Mesenchymal stem cell (in vitro differentiated cells and primary cell): Measurements from ENCODE around the gene FN3KRP.
A peak's percentile ranks its signal among the peaks of the same experiment; 100 is the strongest.
"Not testable (repeated sequence)": the region's sequence is repeated elsewhere in the genome, so short reads cannot be mapped to it uniquely, and the experiment has no call there.

Experiments used
- DNase-seq: peaks from one replicate; pipeline ENCODE4 v3.0.0-alpha.2; 2013
- H2AFZ ChIP-seq: one replicate; pipeline ENCODE4 v1.6.1; 2013; ENCODE audit warnings: low read depth, mild to moderate bottlenecking, control low read depth, inconsistent platforms, low read length, moderate library complexity
- H2AK5ac ChIP-seq: 2 replicates; pipeline ENCODE4 v1.6.1; 2013; ENCODE audit warnings: low read length, moderate library complexity, mild to moderate bottlenecking, inconsistent platforms; ENCODE audit not compliant: severe bottlenecking
- H2BK120ac ChIP-seq: one replicate; pipeline ENCODE4 v1.6.1; 2013; ENCODE audit warnings: low read depth, mild to moderate bottlenecking, inconsistent platforms, low read length, moderate library complexity
- H2BK12ac ChIP-seq, 2 experiments: one replicate each; pipeline ENCODE4 v1.6.1; 2013; ENCODE audit warnings: inconsistent platforms in 2 of 2, low read length in 2 of 2, mild to moderate bottlenecking in 2 of 2, moderate library complexity in 2 of 2, control low read depth in 1 of 2
- H2BK15ac ChIP-seq: one replicate; pipeline ENCODE4 v1.6.1; 2013; ENCODE audit warnings: mild to moderate bottlenecking, low read depth, inconsistent platforms; ENCODE audit not compliant: poor library complexity, severe bottlenecking
- H2BK5ac ChIP-seq: 2 replicates; pipeline ENCODE4 v1.6.1; 2013; ENCODE audit warnings: low read depth, mild to moderate bottlenecking, low read length, control low read depth, inconsistent platforms; ENCODE audit not compliant: poor library complexity, severe bottlenecking
- H3K14ac ChIP-seq, 2 experiments: one replicate each; pipeline ENCODE4 v1.6.1; 2013; ENCODE audit warnings: inconsistent platforms in 2 of 2, low read length in 2 of 2, control low read depth in 1 of 2, mild to moderate bottlenecking in 1 of 2, moderate library complexity in 1 of 2
- H3K18ac ChIP-seq, 2 experiments: one replicate each; pipeline ENCODE4 v1.6.1; 2013; ENCODE audit warnings: inconsistent platforms in 2 of 2, low read length in 2 of 2, control low read depth in 1 of 2, low read depth in 1 of 2, mild to moderate bottlenecking in 1 of 2
- H3K23ac ChIP-seq, 2 experiments: one replicate each; pipeline ENCODE4 v1.6.1; 2013; ENCODE audit warnings: inconsistent platforms in 2 of 2, low read length in 2 of 2, mild to moderate bottlenecking in 2 of 2, moderate library complexity in 2 of 2, control low read depth in 1 of 2
- H3K27ac ChIP-seq: 2 replicates; pipeline ENCODE4 v1.5.1; 2013; ENCODE audit warnings: mild to moderate bottlenecking, moderate library complexity, low read length, control low read depth, inconsistent platforms; ENCODE audit not compliant: poor library complexity, severe bottlenecking
- H3K27me3 ChIP-seq, 2 experiments: 2 replicates each; pipeline versions ENCODE4 v1.6.1 to v1.7.0; 2013; ENCODE audit warnings: low read length in 2 of 2, mild to moderate bottlenecking in 2 of 2, moderate library complexity in 2 of 2, control low read depth in 1 of 2, inconsistent platforms in 1 of 2; ENCODE audit not compliant: control insufficient read depth in 1 of 2, insufficient read depth in 1 of 2
- H3K36me3 ChIP-seq, 2 experiments: 2 replicates each; pipeline versions ENCODE4 v1.6.1 to v1.7.0; 2013; ENCODE audit warnings: low read length in 2 of 2, control low read depth in 1 of 2, inconsistent platforms in 1 of 2, low read depth in 1 of 2, mild to moderate bottlenecking in 1 of 2; ENCODE audit not compliant: insufficient read depth in 2 of 2, control insufficient read depth in 1 of 2
- H3K4ac ChIP-seq, 2 experiments: one replicate each; pipeline ENCODE4 v1.6.1; 2013; ENCODE audit warnings: inconsistent platforms in 2 of 2, low read length in 2 of 2, mild to moderate bottlenecking in 2 of 2, moderate library complexity in 2 of 2, control low read depth in 1 of 2, low read depth in 1 of 2
- H3K4me1 ChIP-seq: 2 replicates; pipeline ENCODE4 v1.6.1; 2013; ENCODE audit warnings: low read depth, low read length, control low read depth; ENCODE audit not compliant: control insufficient read depth, insufficient read depth
- H3K4me2 ChIP-seq: 2 replicates; pipeline ENCODE4 v1.6.1; 2013; ENCODE audit warnings: low read length, mild to moderate bottlenecking, inconsistent platforms; ENCODE audit not compliant: poor library complexity, severe bottlenecking
- H3K4me3 ChIP-seq, 2 experiments: 2 replicates each; pipeline versions ENCODE4 v1.5.1 to v1.7.0; 2013; ENCODE audit warnings: low read length in 2 of 2, mild to moderate bottlenecking in 2 of 2, control low read depth in 1 of 2, low read depth in 1 of 2; ENCODE audit not compliant: insufficient read depth in 1 of 2
- H3K79me1 ChIP-seq: replicated peaks from 2 replicates; pipeline ENCODE4 v1.6.1; 2013; ENCODE audit warnings: mild to moderate bottlenecking, control low read depth, low read length, inconsistent platforms; ENCODE audit not compliant: poor library complexity, severe bottlenecking
- H3K9ac ChIP-seq: 2 replicates; pipeline ENCODE4 v1.7.0; 2013; ENCODE audit warnings: mild to moderate bottlenecking, low read length, moderate library complexity
- H3K9me3 ChIP-seq: 2 replicates; pipeline ENCODE4 v1.7.0; 2013; ENCODE audit warnings: mild to moderate bottlenecking, low read length; ENCODE audit not compliant: control insufficient read depth
- H4K8ac ChIP-seq: one replicate; pipeline ENCODE4 v1.6.1; 2013; ENCODE audit warnings: inconsistent platforms, mild to moderate bottlenecking, low read length, moderate library complexity
- H4K91ac ChIP-seq: one replicate; pipeline ENCODE4 v1.6.1; 2013; ENCODE audit warnings: mild to moderate bottlenecking, low read length, inconsistent platforms
- WGBS: methylation state at CpG from one replicate; pipeline ENCODE4 v1.1.7; 2013; ENCODE audit warnings: mixed read lengths; 5-methylcytosine and 5-hydroxymethylcytosine counted together
- small RNA-seq: library from polyadenylated mRNA; stranded (forward); fragments of <200 nt; extraction: miRNeasy Mini kit (QIAGEN cat#:217004); gene quantifications from one replicate; pipeline ENCODE3, GENCODE V24; 2013; ENCODE audit warnings: low read depth

FN3KRP gene

GRCh38 chr17:82774456-82774855, 58.0 kb downstream of the FN3KRP start:
- not testable (repeated sequence) for H3K9me3 ChIP-seq, H2BK15ac ChIP-seq, H3K27ac ChIP-seq, H3K14ac ChIP-seq, H3K27me3 ChIP-seq, H2BK5ac ChIP-seq, H3K23ac ChIP-seq, H3K4me2 ChIP-seq, H4K91ac ChIP-seq, DNase-seq, H4K8ac ChIP-seq, H3K18ac ChIP-seq, H3K4ac ChIP-seq, H2BK12ac ChIP-seq, H2AFZ ChIP-seq, H2BK120ac ChIP-seq
- H3K4me1 ChIP-seq: peaks cover 12% of the 10 kb centered on the region
- H3K36me3 ChIP-seq: peaks cover 26 to 31% of the 10 kb centered on the region in 2 experiments
- H3K9ac ChIP-seq: peak overlapping the region; percentile 67
- WGBS: 94% methylated on average over 19 of the region's 19 CpGs
- H2AK5ac ChIP-seq: peak overlapping the region; percentile 36
- peaks cover 32% of the 10 kb centered on the region for H3K79me1 ChIP-seq
- H3K4me3 ChIP-seq: peak overlapping the region in 1 of 2 experiments; percentile 74

GRCh38 chr17:82775001-82775823, 58.7 kb downstream of the FN3KRP start:
- WGBS: 66% methylated on average over 33 of the region's 34 CpGs
- H3K9me3 ChIP-seq: no peaks in the 10 kb centered on the region
- H2AFZ ChIP-seq: no peak overlapping the region
- no peak overlapping the region for H3K27ac ChIP-seq
- no peak overlapping the region for H2BK5ac ChIP-seq
- no peak overlapping the region for H3K18ac ChIP-seq
- H3K14ac ChIP-seq: no peak overlapping the region
- H4K91ac ChIP-seq: no peak overlapping the region
- H2BK15ac ChIP-seq: no peak overlapping the region
- peak; percentile 45 for DNase-seq
- no peak overlapping the region for H2AK5ac ChIP-seq
- H2BK120ac ChIP-seq: no peak overlapping the region
- peaks cover 35% of the 10 kb centered on the region for H3K79me1 ChIP-seq
- peaks cover 18% of the 10 kb centered on the region for H3K4me1 ChIP-seq
- peaks cover 19 to 28% of the 10 kb centered on the region in 2 experiments for H3K36me3 ChIP-seq
- peak overlapping the region in 1 of 2 experiments; percentile 74 for H3K4me3 ChIP-seq
- no peak overlapping the region for H2BK12ac ChIP-seq
- H4K8ac ChIP-seq: no peak overlapping the region
- H3K9ac ChIP-seq: peak overlapping the region; percentile 67
- H3K4ac ChIP-seq: no peak overlapping the region
- no peaks in the 10 kb centered on the region for H3K27me3 ChIP-seq
- H3K4me2 ChIP-seq: peak overlapping the region; percentile 40
- H3K23ac ChIP-seq: no peak overlapping the region

- Histone ChIP-seq H3K14ac (no peak overlapping the region), H3K4me2 (no peak overlapping the region), H3K79me1 (peaks cover 33% of the 10 kb centered on the region), H3K27ac (no peak overlapping the region), H3K36me3 (peaks cover 19 to 23% of the 10 kb centered on the region in 2 experiments), H3K4me3 (no peak overlapping the region), H2AK5ac (no peak overlapping the region), H2BK15ac (no peak overlapping the region), H4K91ac (no peak overlapping the region), H3K9ac (no peak overlapping the region), H4K8ac (no peak overlapping the region), H3K4ac (no peak overlapping the region), H2BK120ac (no peak overlapping the region), H2BK12ac (no peak overlapping the region), H2AFZ (no peak overlapping the region), H3K4me1 (peaks cover 20% of the 10 kb centered on the region), H3K23ac (no peak overlapping the region), H3K27me3 (no peaks in the 10 kb centered on the region), H3K18ac (no peak overlapping the region), H3K9me3 (no peaks in the 10 kb centered on the region), H2BK5ac (no peak overlapping the region)
- DNase-seq: no peak
- 97% methylated on average over 13 of the region's 13 CpGs for WGBS
Observed at GRCh38 chr17:82776454-82776853, 59.9 kb downstream of the FN3KRP start.

Small RNA genes lying within 50 kb of the gene (small RNA-seq; reads per million reads assigned to genes)
- gene MIR4525: 0.86 reads per million
